Stimulated activated naive CD4-positive, alpha-beta T cell (primary cell): ENCODE measurements around the gene ATP1A3.
"Not testable (repeated sequence)": the region's sequence is repeated elsewhere in the genome, so short reads cannot be mapped to it uniquely, and the experiment has no call there.

ENCODE experiments used
- DNase-seq, 6 experiments: peaks; one replicate each; lab custom pipeline; 2025; lab: John Stamatoyannopoulos, UW

Gene ATP1A3

DNA sequence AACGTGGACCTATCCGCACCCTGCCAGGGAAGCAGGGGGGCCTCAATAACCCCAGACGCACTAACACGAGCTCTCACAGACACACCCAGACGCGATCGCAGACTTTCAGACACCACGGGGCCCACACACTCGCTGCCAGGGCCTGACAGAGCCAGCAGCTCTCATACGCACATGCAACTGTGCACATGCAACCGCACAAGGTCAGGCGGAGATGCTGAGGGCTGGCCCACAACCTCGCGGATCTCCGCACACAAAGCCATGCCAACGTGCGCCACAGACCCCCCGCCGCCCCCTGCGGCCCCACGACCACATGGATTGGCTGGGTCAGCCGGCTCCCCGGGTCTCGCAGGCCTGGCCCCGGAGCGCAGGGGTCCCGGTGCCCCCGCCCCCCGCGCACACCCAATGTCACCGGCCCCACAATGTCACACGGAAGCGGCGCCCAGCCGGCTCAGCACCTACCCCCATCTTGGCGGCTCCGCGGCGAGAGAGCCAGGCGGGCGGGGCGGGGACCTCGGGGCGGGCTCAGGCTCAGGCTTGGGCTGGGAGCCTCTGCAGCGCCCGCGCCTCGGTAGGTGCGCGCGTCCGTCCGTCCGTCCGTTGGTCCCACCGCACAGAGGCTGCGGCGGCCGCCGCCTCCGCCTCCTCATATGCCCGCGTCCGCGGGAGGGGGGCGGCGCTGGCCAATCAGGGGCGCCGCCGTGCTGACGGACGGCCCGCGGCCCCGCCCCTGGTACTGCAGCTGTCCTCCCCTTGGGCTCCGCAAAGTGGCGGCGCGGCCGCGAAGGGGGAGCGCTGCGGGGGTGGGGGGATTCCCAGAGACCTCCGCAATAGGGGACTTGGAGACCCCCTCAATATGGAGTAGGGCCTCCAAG, at the start of gene ATP1A3:
Gene ATP1A3 (minus strand): TSS at position 619 of the 872 bp plus-strand sequence. CDS start 154 bp downstream, at position 465.
- peak; percentile 8 to 66 (median 52) for DNase-seq

DNA sequence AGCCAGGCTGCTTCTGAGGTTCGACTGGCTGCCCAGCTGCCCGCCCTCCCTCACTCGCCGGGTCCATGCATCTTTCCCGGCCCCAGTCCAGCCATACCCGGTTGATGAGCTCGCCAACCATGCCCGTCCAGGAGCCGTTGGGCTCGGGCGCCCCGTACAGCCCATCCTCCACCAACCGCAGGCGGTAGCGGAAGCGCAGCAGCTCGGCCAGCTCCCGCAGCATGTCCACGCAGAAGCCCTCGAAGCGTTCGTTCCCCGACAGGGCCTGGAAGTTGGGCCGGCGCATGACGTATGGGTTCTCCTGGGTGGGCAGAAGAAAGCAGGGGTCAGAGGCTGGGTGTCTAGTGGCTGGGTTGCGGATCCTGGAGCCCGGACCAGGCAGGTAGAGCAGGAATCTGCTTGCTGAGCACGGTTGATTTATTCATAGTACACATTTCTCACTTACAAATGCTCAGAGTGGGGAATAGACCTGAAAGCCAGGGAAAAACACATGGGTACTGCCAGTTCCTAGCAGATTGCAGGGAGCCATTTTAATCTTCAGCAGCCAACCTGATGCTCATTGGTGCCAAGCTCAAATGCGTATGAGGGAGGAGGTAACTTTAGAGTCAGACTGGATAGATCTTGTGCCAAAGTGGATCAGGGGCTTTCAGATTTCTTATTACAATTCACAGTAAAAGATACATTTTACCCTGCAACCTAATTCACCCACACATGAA, 48.6 kb upstream of the ATP1A3 start:
- no peak for DNase-seq

DNA sequence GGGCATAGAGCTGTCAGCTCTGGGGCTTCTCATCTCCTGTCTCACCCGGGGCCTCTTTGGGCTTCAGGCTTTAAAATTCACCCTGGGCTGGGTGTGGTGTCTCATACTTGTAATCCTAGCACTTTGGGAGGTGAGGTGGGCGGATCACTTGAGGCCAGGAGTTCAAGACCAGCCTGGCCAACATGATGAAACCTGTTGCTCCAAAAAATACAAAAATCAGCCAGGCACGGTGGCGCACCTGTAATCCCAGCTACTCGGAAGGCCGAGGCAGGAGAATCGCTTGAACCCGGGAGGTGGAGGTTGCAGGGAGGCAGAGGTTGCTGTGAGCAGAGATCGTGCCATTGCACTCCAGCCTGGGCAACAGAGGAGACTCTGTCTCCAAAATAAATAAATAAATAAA, 46.5 kb upstream of the ATP1A3 start:
- not testable (repeated sequence) for DNase-seq

DNA sequence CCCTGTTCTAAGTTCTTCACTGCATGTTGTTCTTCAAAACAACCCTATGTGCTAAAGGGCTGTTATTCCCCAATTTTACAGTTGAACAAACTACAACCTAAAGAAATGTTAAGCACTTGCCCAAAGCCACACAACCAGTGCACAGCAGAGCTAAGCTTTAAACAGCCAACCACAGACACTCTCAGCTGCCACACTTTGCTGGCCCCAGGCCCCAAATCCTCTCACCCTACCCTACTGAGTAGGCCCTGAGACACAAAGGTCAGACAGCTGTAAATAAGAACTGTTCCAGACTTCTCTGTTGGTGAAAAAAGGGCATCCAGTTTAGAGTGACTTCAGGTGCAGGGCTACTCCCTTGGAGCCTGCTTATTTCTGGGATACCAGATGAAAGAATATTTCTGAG, 46.0 kb upstream of the ATP1A3 start:
- no peak for DNase-seq

DNA sequence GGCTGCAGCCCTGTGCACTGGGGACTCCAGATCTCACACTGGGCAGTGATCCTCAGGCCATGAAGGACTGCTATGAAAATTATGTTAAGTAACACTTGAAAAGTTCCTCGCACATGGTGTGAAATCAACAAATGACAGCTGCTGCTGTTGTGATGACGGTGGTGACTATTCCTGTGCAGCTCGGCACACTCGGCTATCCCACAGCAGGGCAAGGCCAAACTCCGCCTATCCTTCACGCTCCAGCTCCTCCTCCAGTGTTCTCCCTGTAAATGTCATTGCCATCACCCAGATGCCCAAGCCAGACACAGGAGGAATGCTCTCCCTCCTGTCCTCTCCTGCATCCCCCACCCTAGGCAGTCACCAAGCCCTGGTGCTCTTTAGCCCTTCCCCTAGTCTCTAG, 44.6 kb upstream of the ATP1A3 start:
- no peak for DNase-seq

DNA sequence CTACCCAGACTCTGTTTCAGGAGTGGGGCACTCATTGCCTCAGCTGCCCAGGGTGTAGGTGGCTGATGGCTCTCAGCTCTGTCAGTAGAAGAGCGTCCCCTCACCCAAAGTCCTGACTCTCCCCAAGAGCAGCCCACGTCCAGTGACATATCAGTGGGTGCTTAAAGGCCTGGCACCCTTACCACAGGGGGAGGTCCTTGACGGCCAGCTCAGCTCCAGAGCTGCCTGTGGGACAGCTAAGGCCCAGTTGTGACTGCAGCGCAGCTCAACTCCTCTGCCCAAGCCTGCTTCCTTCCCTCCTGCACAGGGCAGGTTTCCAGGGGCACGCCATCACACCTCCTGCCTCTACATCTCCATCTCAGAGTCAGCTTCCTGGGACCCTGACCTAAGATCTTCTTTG, 43.6 kb upstream of the ATP1A3 start:
- DNase-seq, result no peak

DNA sequence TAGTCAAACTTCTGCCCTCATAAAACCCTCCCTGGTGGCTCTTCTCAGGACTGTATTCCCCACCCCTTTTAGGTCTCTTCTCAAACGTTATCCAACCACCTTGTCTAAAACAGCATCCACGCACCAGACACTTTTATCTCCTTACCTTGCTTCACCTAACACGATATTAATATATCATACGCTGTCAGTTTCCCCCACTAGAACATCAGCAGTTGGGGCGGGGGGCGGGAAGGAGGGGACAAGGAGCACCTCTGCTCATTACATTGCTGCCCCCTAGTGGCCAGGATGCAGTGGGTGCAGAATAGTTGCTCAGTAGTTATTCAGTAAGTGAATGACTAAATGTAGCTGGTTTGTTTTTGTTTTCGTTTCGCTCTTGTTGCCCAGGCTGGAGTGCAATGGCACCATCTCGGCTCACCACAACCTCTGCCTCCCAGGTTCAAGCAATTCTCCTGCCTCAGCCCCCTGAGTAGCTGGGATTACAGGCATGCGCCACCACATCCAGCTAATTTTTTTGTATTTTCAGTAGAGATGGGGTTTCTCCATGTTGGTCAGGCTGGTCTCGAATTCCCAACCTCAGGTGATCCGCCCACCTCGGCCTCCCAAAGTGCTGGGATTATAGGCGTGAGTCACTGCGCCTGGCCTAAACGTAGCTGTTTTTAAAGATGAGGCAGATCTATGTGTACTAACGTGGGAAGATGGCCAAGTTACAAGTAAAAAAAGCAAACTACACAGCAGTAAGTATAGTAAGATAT, 40.8 kb upstream of the ATP1A3 start:
- peak; percentile 22 to 64 (median 48) for DNase-seq

DNA sequence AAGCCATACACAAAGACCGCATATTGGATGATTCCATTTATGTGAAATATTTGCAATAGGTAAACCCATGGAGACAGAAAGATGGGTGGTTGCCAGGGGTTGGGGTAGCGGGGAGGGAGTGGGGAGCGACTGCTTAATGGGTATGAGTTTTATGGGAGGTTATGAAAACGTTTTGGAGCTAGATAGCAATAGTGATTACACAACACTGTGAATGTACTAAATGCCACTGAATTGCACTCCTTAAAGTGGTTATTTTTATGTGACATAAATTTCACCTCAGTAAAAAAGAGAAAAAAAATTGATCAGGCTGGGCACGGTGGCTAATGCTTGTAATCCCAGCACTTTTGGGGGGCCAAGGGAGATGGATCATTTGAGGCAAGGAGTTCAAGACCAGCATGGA, 39.4 kb upstream of the ATP1A3 start:
- no peak for DNase-seq

DNA sequence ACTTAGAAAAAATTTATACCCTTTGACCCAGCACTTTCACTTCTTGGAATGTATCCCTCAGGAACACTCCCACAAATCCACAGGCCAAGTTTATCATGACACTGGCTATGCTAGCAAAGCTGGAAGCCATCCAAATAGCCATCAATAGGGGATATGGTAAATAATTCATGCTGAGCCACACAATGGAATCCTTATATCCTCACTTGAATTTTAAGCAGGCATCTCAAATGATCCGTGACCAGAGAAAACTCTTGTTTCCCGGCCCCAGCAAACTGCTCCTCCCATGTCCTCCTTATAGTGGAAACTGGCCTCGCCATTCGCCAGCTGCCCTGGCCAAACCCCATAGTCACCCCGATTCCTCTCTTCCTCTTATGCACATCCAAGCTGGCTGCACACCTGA, 38.4 kb upstream of the ATP1A3 start:
- DNase-seq, result no peak

DNA sequence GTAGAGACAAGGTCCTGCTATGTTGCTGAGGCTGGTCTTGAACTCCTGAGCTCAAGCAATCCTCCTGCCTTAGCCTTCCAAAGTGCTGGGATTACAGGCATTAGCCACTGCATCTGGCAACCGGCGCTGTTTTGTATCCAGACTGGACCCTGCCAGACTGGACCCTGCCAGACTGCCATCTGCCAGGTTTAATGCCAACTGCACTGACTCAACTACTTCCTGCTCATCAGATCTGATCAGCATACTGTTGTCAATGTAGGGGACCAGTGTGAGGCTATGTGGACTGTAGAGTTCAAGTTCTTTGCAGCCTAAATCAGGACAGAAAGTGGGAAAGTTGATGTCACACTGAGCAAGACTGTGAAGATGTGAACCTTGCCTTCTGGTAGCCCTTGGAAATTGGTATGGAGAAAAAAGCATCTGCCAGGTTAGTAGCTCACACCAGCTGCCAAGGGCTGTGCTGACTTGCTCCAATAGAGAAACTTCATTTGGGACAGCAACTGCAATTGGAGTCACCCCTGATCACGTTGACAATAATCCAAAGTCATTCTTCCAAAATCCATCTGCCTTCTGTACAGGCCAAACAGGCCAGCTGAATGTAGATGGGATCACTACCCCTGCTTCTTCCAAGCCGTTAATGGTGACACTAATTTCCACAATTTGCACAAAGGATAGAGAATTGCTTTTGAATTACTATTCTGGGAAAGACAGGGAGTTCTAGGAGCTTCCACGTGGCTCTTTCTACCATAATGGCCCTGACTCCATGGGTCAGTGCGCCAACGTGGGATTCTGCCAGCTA, 36.8 kb upstream of the ATP1A3 start:
- no peak for DNase-seq

DNA sequence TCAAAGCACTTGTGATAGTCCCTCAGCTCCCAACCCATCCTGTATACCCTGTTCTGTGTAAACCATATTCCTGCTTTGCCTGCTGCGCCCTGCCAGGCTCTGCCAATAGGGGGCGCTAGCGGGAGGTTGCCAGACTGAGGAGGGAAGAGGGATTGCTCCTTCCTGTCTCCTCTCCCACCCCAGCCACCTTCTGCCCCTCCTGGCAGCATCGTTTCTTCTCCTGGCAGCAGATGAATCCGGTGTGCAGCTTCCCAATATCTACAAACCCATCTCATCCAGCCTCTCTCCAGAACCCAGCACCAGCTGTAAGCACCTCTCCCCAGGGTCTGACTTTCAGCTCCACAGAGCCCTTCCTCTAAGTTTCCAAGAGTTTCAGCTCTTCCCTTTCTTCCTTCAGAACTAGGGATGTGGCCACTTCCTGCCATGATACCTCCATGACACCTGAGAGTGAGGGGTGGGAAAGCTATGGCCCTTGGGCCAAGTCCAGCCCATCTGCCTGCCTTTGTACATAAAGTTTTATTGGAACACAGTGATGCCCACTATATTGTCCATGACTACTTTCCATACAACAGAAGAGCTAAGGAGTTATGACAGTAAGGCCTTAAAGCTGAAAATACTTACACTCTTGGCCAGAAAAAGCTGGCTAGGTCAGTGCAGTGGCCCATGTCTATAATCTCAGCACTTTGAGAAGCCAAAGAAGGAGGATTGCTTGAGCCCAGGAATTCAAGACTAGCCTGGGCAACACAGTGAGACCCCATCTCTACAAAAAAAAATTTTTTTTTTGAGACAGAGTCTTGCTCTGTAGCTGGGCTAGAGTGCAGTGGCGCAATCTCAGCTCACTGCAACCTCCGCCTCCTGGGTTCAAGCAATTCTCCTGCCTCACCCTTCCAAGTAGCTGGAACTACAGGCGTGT, 34.5 kb upstream of the ATP1A3 start:
- no peak for DNase-seq

DNA sequence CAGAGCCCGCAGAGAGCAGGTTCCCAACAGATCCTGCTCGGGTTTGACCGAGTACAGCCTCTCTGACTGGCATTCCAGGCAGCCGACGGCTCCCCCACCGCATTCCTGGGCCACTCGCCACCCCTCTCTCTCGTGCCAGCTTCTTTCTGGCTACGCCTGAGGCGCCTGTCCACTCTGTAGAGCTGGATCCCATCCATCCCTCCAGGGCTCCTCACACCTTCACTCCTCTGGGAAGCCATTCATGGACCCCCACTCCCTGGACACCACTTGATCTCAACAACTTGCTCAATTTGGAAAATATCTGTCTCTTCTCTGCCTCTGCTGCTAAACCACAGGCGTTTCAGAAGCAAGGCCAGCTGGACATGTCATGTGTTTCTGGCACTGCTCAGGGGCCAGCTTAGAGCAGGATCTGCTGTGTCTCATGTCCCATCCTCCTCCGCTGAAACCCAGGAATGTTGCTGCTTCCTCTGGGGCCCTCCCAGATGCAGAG, 30.6 kb upstream of the ATP1A3 start:
- DNase-seq, result no peak

DNA sequence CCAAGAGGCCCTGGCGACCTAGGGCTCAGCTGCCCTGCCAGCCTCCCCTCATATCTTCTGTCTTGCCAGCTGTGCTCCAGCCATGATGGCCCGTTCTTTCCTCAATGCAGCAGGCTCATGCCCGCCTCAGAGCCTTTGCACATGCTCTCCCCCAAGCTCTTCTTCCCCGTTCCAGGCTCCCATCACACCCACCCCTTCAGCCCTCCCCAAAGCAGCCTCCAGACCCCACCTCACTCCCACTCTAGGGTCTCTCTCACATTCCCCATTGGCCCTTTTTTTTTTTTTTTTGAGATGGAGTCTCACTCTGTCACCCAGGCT, 29.9 kb upstream of the ATP1A3 start:
- no peak for DNase-seq

DNA sequence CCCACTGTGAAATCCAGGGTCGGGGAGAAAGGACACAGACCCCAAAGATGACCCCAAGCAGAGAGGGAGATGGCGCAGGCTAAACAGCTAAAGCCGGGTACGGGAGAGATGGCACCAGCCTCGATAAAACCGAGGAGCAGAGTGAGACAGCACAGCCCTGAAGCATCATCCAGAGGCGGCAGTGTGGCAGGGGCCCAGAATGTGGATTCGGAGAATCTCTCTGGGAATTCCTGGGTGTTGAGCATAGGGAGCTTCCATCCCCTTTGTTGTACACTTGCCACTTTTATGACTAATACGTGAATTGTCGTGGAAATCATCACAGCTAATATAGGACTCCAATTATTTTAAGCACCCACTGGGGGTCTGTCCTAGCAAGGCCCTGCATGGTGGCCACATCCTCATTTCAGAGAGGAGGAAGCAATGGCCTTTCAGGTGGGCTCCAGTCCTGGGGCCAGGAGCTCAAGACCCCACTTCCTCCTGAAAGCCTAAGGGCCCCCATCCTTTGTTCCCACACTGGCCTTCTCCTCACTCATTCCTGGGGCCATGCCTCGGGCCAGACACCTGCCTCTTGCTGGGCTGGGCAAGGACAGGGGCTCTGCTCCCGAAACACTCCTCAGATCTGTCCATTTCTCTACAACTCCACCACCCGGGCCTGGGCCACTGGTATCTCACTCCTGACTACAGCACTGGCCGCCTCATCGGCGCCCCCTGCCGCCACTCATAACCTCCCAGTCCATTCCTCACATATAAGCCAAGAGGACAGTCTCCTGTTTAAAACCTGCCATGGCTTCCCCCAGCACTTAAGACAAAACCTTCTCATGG, 29.3 kb upstream of the ATP1A3 start:
- no peak for DNase-seq

DNA sequence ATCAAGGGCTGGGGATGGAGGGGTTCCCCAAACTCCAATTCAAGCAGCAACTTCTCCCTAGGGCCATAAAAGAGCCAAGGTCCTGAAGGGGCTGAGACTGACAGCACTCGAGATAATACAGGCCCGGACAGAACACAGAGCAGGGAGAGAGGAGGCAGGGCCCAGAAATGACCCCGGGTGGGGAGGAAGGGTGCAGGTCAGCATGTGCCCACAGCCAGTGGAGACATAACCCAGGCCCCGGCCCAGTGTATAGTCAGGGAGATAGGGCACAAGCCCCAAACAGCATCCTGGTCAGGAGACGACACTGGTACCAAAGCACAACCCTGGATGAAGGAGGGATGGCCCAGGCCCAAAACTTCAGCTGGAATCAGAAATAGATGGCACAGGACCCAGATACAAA, 28.6 kb upstream of the ATP1A3 start:
- no peak for DNase-seq

DNA sequence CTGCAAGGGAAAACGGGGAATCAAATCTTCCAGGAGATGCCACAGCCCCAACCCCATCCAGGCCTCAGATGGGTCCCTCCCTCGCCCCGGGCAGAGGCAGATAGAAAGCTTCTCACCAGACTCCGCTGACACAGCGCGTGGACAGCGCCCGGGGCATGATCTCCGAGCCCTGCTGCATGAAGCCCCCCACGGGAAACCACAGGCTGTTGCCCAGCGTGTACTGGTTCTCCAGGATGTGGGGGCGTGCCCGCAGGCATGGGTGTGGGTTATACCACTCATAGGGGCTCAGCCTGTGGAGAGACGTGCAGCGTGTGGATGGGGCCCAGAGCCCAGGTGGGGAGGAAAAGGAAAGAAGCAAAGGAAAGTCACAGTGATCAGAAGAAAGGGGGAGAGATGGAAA, 27.2 kb upstream of the ATP1A3 start:
- DNase-seq, result no peak

DNA sequence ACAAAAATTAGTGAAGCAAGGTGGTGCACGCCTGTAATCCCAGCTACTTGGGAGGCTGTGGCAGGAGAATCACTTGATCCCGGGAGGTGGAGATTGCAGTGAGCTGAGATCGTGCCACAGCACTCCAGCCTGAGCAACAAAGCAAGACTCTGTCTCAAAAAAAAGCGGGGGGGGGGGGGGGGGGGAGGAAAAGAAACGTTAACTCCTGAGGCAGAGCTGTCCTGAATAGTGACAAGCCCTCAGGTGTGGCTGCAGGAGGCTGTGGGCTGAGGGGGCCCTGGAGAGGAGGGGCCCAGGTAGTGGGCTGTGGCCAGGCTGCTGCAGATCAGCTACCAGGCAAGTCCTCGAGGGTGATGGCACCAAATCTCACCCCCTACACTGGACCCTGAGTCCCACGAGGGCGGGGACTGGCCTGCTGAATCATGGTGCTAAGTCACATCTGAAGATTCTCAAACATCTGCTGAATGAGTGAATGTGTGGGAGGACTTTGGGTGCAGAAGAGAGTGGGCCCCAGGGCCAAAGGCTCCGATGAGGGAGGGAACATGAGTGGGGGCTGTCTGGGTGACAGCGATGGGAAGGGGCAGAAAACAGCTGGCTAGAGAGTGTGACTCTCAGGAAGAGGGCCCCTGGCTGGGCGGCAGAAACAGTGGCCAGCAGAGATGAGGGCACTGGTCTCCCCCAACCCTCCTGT, 24.6 kb upstream of the ATP1A3 start:
- DNase-seq, result no peak

DNA sequence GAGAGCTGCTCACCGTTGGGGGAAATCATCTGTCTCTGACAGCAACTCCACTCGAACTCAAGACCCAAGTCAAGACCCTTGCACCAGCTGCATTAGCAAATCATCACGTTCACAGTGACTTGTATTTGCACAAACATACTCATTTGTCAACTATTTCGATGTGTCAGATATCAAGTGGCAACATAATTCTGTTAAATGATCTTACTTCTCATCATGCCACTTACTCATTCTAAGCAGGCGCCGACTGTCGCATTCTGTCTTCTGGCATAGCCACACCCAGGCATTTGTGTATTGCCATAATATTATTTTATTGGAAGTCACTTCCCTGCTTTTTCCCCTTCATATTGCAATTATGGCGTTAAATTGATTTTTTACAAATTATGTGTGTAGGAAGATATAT, 23.0 kb upstream of the ATP1A3 start:
- no peak for DNase-seq

DNA sequence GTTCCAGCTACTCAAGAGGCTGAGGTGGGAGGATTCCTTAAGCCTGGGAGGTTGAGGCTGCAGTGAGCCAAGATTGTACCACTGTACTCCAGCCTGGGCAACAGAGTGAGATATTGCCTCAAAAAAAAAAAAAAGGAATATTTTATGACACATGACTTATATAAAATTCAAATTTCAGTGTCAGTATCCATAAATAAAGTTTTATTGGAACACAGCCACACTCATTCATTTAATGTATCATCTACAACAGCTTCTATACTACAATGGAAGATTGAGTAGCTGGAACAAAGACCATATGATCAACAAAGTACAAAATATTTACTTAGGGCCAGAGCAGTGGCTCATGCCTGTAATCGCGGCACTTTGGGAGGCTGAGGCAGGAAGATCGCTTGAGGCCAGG, 18.7 kb upstream of the ATP1A3 start:
- DNase-seq, result not testable (repeated sequence)
